Chondrocyte (in vitro differentiated cells): ENCODE results near the gene NINJ1. TPM values are rescaled to one million over a fixed set of nuclear protein-coding genes. Genes with fewer than 3 reads are reported as not detected.
A peak's percentile ranks its signal among the peaks of the same experiment; 100 is the strongest.
"Not testable (repeated sequence)": the region's sequence is repeated elsewhere in the genome, so short reads cannot be mapped to it uniquely, and the experiment has no call there.

Experiments used
- DNase-seq: peaks from one replicate; pipeline ENCODE4 v3.0.0; 2021; ENCODE audit warnings: mixed read lengths, low spot score
- H3K27ac Mint-ChIP-seq: one replicate; pipeline ENCODE4 v1.8.0; 2021; ENCODE audit warnings: mild to moderate bottlenecking, moderate library complexity, mixed read lengths; ENCODE audit not compliant: unreplicated experiment
- H3K27me3 Mint-ChIP-seq: 2 replicates; pipeline ENCODE4 v1.8.0; 2021; ENCODE audit warnings: low read depth, mixed read lengths
- H3K36me3 Mint-ChIP-seq: 2 replicates; pipeline ENCODE4 v1.8.0; 2021; ENCODE audit warnings: low read depth, mixed read lengths
- H3K4me1 Mint-ChIP-seq: 2 replicates; pipeline ENCODE4 v1.8.0; 2021; ENCODE audit warnings: low read depth, mild to moderate bottlenecking, mixed read lengths
- H3K4me3 Mint-ChIP-seq: one replicate; pipeline ENCODE4 v1.8.0; 2021; ENCODE audit warnings: mild to moderate bottlenecking, moderate library complexity, mixed read lengths; ENCODE audit not compliant: unreplicated experiment
- H3K9me3 Mint-ChIP-seq: 2 replicates; pipeline ENCODE4 v1.8.0; 2021; ENCODE audit warnings: low read depth, mixed read lengths
- total RNA-seq: library from RNA; stranded (reverse); gene quantifications from 3 replicates; pipeline ENCODE4 v1.2.1, GENCODE V29; 2021
- TF ChIP-seq, protein P1 (sequence below): fragments of 200-600 bp; sonication (generic); IDR thresholded peaks from 2 replicates; pipeline ENCODE4 v1.5.0; 2021; ENCODE audit warnings: antibody characterized with exemption, mild to moderate bottlenecking, moderate library complexity

Gene NINJ1
- total RNA-seq, 1 donor from 2014 or later = 33.6 TPM

GRCh38 chr9:93154293-93154903 is 20.3 kb upstream of the NINJ1 start:
- H3K27me3 Mint-ChIP-seq = no peaks in the 10 kb centered on the region
- no peaks in the 10 kb centered on the region for H3K36me3 Mint-ChIP-seq
- DNase-seq = no peak
- no peak overlapping the region for H3K4me3 Mint-ChIP-seq
- TF ChIP-seq, protein P1, sequence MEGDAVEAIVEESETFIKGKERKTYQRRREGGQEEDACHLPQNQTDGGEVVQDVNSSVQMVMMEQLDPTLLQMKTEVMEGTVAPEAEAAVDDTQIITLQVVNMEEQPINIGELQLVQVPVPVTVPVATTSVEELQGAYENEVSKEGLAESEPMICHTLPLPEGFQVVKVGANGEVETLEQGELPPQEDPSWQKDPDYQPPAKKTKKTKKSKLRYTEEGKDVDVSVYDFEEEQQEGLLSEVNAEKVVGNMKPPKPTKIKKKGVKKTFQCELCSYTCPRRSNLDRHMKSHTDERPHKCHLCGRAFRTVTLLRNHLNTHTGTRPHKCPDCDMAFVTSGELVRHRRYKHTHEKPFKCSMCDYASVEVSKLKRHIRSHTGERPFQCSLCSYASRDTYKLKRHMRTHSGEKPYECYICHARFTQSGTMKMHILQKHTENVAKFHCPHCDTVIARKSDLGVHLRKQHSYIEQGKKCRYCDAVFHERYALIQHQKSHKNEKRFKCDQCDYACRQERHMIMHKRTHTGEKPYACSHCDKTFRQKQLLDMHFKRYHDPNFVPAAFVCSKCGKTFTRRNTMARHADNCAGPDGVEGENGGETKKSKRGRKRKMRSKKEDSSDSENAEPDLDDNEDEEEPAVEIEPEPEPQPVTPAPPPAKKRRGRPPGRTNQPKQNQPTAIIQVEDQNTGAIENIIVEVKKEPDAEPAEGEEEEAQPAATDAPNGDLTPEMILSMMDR = peak; percentile 75
- peaks cover under 1% of the 10 kb centered on the region for H3K4me1 Mint-ChIP-seq
- no peaks in the 10 kb centered on the region for H3K9me3 Mint-ChIP-seq
- H3K27ac Mint-ChIP-seq = no peak overlapping the region

DNA sequence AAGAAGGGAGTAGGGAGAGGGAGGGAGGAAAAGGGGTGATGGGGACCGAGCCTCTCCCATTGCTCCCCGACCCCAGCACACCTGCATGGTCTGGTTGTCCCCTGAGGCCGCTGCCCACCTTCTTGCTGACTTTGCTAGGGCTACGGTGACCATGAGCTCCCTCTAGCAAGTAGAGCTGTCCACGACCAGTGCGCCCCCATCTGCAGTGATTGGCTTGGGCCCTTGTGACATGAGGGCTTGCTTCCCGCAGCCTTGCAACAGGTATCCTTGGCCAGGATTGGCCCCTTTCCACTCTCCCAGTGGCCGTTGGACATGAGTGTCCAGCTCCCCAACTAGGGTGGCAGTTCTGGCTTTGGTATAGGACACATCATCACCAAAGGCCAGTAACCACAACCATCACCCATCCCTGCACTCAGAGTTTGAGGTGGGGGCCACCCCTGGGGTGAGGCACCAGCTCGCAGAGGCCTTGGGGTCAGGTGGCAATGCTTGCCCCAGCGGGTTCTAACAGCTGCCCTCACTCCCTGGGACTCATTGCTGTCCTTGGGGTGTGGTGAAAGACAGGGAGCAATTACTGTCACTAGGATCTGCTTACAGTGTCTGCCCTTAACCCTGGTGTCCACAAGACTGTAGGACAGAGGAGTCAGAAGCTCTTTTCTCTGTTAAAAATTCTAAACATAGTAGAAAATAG is 17.2 kb upstream of the NINJ1 start:
- Mint-ChIP-seq H3K4me1 (no peaks in the 10 kb centered on the region), H3K27ac (no peak overlapping the region), H3K9me3 (no peaks in the 10 kb centered on the region), H3K27me3 (no peaks in the 10 kb centered on the region), H3K4me3 (no peak overlapping the region), H3K36me3 (no peaks in the 10 kb centered on the region)
- TF ChIP-seq, protein P1 = no peak
- no peak for DNase-seq

DNA sequence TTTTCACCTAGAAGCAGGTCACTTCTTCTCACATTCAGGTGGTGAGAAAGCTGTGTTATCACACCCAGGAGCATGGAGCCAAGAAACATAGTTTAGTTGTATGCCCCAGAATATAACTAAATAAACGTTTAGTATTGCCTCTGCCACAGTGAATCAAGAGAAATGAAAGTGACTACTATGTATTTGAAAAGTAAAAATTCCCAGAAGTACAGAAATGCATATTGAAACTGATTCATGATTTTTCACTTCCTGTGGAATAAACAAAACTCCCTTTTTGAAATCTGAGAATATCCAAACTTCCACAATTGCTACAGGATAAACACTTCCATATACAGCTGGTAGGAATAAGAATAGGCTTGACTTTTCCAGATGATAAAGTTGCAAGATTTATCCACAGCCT is 15.3 kb upstream of the NINJ1 start:
- Mint-ChIP-seq H3K9me3 (no peaks in the 10 kb centered on the region), H3K27me3 (no peaks in the 10 kb centered on the region), H3K27ac (no peak overlapping the region), H3K4me3 (no peak overlapping the region), H3K36me3 (no peaks in the 10 kb centered on the region), H3K4me1 (peaks cover 4% of the 10 kb centered on the region)
- TF ChIP-seq, protein P1 = no peak
- no peak for DNase-seq

- Mint-ChIP-seq H3K4me3 (no peak overlapping the region), H3K27ac (no peak overlapping the region), H3K4me1 (peaks cover 8% of the 10 kb centered on the region), H3K9me3 (no peaks in the 10 kb centered on the region), H3K27me3 (no peaks in the 10 kb centered on the region), H3K36me3 (no peaks in the 10 kb centered on the region)
- TF ChIP-seq, protein P1 = no peak
- DNase-seq = no peak
Observed at GRCh38 chr9:93148721-93149120, 14.7 kb upstream of the NINJ1 start.

- no peak for DNase-seq
- H3K9me3 Mint-ChIP-seq = no peaks in the 10 kb centered on the region
- H3K27me3 Mint-ChIP-seq = no peaks in the 10 kb centered on the region
- H3K36me3 Mint-ChIP-seq = no peaks in the 10 kb centered on the region
- H3K4me3 Mint-ChIP-seq = no peak overlapping the region
- TF ChIP-seq, protein P1 = no peak
- peaks cover 9% of the 10 kb centered on the region for H3K4me1 Mint-ChIP-seq
- no peak overlapping the region for H3K27ac Mint-ChIP-seq
Observed at GRCh38 chr9:93147632-93148031, 13.6 kb upstream of the NINJ1 start.

GRCh38 chr9:93146696-93147095 is 12.6 kb upstream of the NINJ1 start:
- not testable (repeated sequence) for H3K9me3 Mint-ChIP-seq, H3K27me3 Mint-ChIP-seq, H3K4me3 Mint-ChIP-seq, DNase-seq, H3K36me3 Mint-ChIP-seq, H3K27ac Mint-ChIP-seq
- H3K4me1 Mint-ChIP-seq = peaks cover 12% of the 10 kb centered on the region
